Fibroblast of skin of right biceps (primary cell): Measurements from ENCODE around the gene SOSTDC1.
A peak's percentile ranks its signal among the peaks of the same experiment; 100 is the strongest.
"Not testable (repeated sequence)": the region's sequence is repeated elsewhere in the genome, so short reads cannot be mapped to it uniquely, and the experiment has no call there.

Experiments
- DNase-seq: peaks from one replicate; pipeline ENCODE4 v3.0.0-alpha.2; 2013

SOSTDC1 gene

GRCh38 chr7:16460789-16461493 lies 4.6 kb downstream of the SOSTDC1 start:
- peak; percentile 15 for DNase-seq

DNA sequence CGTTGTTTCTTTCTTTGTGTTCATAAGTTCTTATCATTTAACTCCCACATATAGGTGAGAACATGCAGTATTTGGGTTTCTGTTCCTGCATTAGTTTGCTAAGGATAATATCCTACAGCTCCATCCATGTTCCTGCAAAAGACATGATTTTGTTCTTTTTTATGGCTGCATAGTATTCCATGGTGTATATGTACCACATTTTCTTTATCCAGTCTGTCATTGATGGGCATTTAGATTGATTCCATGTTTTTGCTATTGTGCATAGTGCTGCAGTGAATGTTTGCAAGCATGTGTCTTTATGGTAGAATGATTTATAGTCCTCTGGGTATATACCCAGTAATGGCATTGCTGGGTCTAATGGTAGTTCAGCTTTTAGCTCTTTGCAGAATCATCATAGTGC lies 9.2 kb downstream of the SOSTDC1 start:
- not testable (repeated sequence) for DNase-seq

- no peak for DNase-seq
Observed at GRCh38 chr7:16455591-16455990, 9.9 kb downstream of the SOSTDC1 start.

DNA sequence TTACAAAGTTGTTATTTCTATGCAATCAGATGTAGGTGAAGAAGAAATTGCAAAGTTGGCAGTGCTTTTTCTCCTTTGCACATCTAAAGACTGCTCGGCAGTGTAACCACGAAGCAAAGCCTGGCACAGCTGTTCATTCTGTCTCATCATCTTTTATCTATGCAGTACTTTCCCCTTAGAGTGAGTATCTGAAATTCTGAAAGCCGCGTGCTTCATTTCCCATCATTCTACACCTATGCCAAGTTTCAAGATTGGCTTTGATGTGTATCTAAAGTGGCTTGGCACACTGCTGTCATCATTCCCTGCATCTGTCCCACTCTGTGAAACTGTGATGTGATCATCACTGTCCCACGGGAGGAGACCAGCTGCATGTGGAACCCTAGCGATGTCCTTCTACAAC lies 15.2 kb downstream of the SOSTDC1 start:
- DNase-seq: no peak

GRCh38 chr7:16447876-16448275 lies 17.7 kb downstream of the SOSTDC1 start:
- no peak for DNase-seq

GRCh38 chr7:16446508-16446907 lies 19.0 kb downstream of the SOSTDC1 start:
- DNase-seq: no peak

DNA sequence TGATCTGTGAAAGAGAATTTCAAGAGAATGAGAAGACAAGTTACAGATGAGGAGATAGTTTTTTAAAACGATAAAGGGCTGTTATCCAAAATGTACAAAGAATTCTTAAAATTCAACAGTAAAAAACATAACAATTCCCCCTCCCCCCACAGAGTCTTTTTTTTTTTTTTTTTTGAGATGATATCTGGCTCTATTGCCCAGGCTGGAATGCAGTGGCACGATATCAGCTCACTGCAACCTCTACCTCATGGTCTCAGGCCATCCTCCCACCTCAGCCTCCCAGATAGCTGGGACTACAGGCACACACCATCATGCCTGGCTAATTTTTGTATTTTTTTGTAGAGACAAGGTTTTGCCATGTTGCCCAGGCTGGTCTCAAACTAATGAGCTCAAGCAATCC lies 21.7 kb downstream of the SOSTDC1 start:
- not testable (repeated sequence) for DNase-seq

GRCh38 chr7:16438988-16439387 lies 26.6 kb downstream of the SOSTDC1 start:
- DNase-seq: no peak

GRCh38 chr7:16436306-16436705 lies 29.2 kb downstream of the SOSTDC1 start:
- DNase-seq: no peak

DNA sequence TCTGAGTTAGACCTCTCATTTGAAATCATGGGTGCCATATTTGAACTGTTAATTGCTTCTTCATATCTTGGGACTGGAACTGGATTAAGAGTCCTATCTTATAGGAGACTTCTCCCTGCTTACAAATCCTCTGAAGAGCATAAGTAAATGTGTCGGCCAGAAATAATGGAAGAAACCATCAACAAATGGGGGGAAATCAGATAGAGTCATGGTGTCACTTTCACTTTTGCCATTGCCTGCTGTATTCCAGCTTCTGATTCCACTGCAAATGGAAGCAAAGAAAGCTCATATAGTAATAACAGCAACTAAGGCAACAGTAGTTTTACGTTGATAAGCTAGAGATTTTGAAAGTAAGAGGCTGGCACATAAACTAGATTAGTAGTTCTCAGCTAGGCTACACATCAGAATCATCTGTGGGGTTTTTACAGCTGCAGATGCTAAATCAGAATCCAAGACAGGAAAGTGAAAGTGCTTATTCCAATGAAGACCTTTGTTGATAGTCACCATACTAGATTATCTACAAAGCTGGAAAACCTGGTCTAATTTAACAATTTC lies 31.9 kb downstream of the SOSTDC1 start:
- DNase-seq: no peak

DNA sequence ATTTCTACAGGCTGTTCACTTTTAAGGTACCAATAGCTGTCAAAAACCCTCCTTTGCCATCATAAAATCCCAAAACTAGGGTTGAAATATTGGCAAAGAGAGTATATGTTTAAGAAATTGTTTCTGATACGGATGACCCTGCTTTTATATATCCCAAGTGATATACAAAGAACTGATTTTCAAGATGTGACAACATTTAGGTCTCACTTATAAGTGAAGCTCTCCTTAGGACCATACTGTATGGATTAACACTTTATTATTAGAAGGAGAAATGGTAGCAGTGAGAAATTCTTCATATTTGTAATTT lies 33.2 kb downstream of the SOSTDC1 start:
- DNase-seq: no peak

- peak; percentile 24 for DNase-seq
Observed at GRCh38 chr7:16431646-16432424, 33.7 kb downstream of the SOSTDC1 start.

DNA sequence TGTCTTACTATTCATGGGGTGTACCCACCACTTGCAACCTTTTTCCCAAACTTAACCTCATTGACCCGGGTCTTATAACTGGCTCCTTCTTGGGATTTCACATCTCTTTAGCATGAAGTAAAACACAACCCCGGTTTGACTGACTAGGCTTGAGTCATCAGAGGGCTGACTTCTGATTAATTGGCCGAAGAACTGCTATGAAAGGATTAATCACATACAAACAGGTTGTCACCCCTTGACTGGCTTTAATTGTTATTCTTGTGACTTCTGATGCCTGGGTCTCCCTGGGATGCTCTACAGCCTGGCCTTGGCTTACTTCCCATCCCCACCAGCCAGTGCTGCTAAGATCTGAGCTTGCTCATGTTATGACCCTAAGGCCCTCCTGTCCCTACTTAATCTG lies 35.4 kb downstream of the SOSTDC1 start:
- peak; percentile 16 for DNase-seq

- peak; percentile 87 for DNase-seq
Observed at GRCh38 chr7:16428672-16429071, 36.9 kb downstream of the SOSTDC1 start.

DNA sequence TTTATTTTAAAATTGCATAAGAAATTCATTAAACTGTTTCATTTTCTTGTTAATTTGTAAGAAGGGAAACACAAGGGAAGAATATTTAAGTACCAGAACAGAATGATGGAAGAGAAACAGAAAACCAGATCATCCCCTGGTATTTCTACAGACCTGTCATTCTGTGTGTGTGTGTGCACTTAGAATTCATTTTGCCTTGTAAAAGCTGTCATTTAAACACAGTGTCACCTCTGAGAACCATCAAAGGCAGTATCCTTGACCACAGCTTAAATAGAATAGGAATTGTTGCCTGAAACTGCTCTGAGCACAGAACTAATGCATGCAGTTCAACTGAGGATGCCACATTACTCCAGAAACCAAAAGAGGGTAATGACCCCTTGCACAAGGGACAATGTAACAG lies 37.4 kb downstream of the SOSTDC1 start:
- DNase-seq: no peak

DNA sequence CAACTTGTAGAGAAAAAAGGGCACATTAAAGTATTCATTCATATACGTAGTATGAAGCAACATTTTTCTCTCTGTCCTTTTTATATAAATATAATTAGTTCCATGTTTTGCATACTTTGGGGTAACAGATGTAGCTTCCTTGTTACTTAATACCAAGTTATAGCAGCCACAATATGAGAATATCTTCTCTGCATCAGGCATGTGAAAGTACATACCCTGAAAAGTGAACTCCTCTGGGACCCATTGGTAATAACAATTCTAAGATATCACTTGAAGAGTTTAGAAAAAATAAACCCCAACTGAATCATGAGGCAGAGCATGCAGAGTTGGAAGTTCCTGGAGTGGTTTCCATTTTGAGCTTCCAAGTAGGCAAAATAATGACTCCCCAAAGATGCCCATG lies 41.8 kb downstream of the SOSTDC1 start:
- DNase-seq: peak; percentile 48

GRCh38 chr7:16422917-16423316 lies 42.6 kb downstream of the SOSTDC1 start:
- no peak for DNase-seq

- DNase-seq: peak; percentile 64
Observed at GRCh38 chr7:16422103-16422435, 43.5 kb downstream of the SOSTDC1 start.

GRCh38 chr7:16421333-16422102 lies 44.0 kb downstream of the SOSTDC1 start, which contains the start of gene CRPPA:
Gene CRPPA (minus strand): TSS chr7:16421538. CDS start chr7:16421322, 216 bp downstream.
- DNase-seq: peak; percentile 52

GRCh38 chr7:16420649-16421332 lies 44.7 kb downstream of the SOSTDC1 start:
- DNase-seq: peak; percentile 92

GRCh38 chr7:16420329-16420648 lies 45.2 kb downstream of the SOSTDC1 start:
- DNase-seq: no peak

- no peak for DNase-seq
Observed at GRCh38 chr7:16419859-16420258, 45.7 kb downstream of the SOSTDC1 start.

GRCh38 chr7:16419126-16419525 lies 46.4 kb downstream of the SOSTDC1 start:
- no peak for DNase-seq
